HepG2 (cell line): Measurements from ENCODE around the gene GKN1. TPM values are rescaled to one million over a fixed set of nuclear protein-coding genes. Genes with fewer than 3 reads are reported as not detected.

Experiments
- ATAC-seq: fragments of 200-7000 bp; cut with Tn5 transposase; 3 replicates; pipeline ENCODE4 v1.9.1; 2020; ENCODE audit warnings: mild to moderate bottlenecking, moderate library complexity
- BruUV-seq: library from RNA; stranded (reverse); fragments of 400-500 nt; replicated peaks from 2 replicates; lab custom pipeline; 2021; lab: Mats Ljungman, UMichigan
- CTCF ChIA-PET: fragments of 300-600 bp; formaldehyde crosslinking; extraction: SDS; loops from one replicate; lab custom pipeline; 2021; ENCODE audit warnings: low total read pairs, inconsistent platforms, low intra/inter-chr PET ratio; lab: Yijun Ruan, JAX
- POLR2A ChIA-PET: fragments of 350-600 bp; sonication (Branson Sonifier 250); formaldehyde crosslinking; loops from one replicate; lab custom pipeline; 2020; ENCODE audit warnings: antibody characterized with exemption, inconsistent platforms; lab: Yijun Ruan, JAX
- DNase-seq: peaks from one replicate; pipeline ENCODE4 v3.0.0-alpha.2; 2015; ENCODE audit warnings: low spot score
- FAIRE-seq: peaks from 3 replicates; lab custom pipeline; 2011; peaks lifted over from hg19 to GRCh38; lab: Jason Lieb, UNC
- H2AFZ ChIP-seq: one replicate; pipeline ENCODE4 v1.6.1; 2011; ENCODE audit warnings: low read length, inconsistent platforms
- H3K27ac ChIP-seq: fragments of 300-600 bp; 3 replicates; pipeline ENCODE4 v1.8.0; 2011; ENCODE audit warnings: mixed run types, mild to moderate bottlenecking, mixed read lengths, low read length, inconsistent platforms; ENCODE audit not compliant: insufficient read depth; ENCODE audit errors: extremely low read length
- H3K27me3 ChIP-seq, 2 experiments: fragments of 200-600 bp in 1 of 2; 2 replicates in 1 of 2; 3 replicates in 1 of 2; pipeline versions ENCODE4 v1.6.0 to v1.8.0; 2011; ENCODE audit warnings: low read length in 2 of 2, mild to moderate bottlenecking in 2 of 2, moderate library complexity in 2 of 2, inconsistent platforms in 1 of 2; ENCODE audit not compliant: insufficient read depth in 2 of 2, control insufficient read depth in 1 of 2
- H3K36me3 ChIP-seq, 2 experiments: fragments of 200-600 bp in 1 of 2; replicated peaks in 1 of 2; 2 replicates in 1 of 2; 3 replicates in 1 of 2; pipeline versions ENCODE4 v1.5.1 to v1.8.0; 2011; ENCODE audit warnings: low read length in 2 of 2, inconsistent platforms in 1 of 2; ENCODE audit not compliant: insufficient read depth in 2 of 2, control insufficient read depth in 1 of 2
- H3K4me1 ChIP-seq: 2 replicates; pipeline ENCODE4 v1.5.1; 2012; ENCODE audit warnings: low read length, inconsistent platforms; ENCODE audit not compliant: insufficient read depth
- H3K4me2 ChIP-seq: 2 replicates; pipeline ENCODE4 v1.6.0; 2011; ENCODE audit warnings: low read depth, low read length, inconsistent platforms
- H3K4me3 ChIP-seq, 3 experiments: fragments of 200-600 bp in 1 of 3; sonication (generic), shearing (Covaris generic) in 1 of 3; replicated peaks in 1 of 3; 2 replicates each; pipeline ENCODE4 v1.5.1; 2011 to 2016; ENCODE audit warnings: low read length in 3 of 3, inconsistent platforms in 2 of 3, low read depth in 2 of 3, mild to moderate bottlenecking in 2 of 3, control low read depth in 1 of 3, mixed read lengths in 1 of 3; ENCODE audit not compliant: insufficient read depth in 1 of 3
- H3K79me2 ChIP-seq: one replicate; pipeline ENCODE4 v1.6.1; 2011; ENCODE audit warnings: low read length, inconsistent platforms; ENCODE audit not compliant: insufficient read depth
- H3K9ac ChIP-seq: 2 replicates; pipeline ENCODE4 v1.6.0; 2011; ENCODE audit warnings: mild to moderate bottlenecking, low read depth, low read length, inconsistent platforms; ENCODE audit not compliant: insufficient read depth
- H3K9me3 ChIP-seq: 2 replicates; pipeline ENCODE4 v1.5.1; 2012; ENCODE audit warnings: mild to moderate bottlenecking, low read length
- H4K20me1 ChIP-seq: 2 replicates; pipeline ENCODE4 v1.6.0; 2011; ENCODE audit warnings: inconsistent platforms, mild to moderate bottlenecking, low read length, moderate library complexity; ENCODE audit not compliant: insufficient read depth
- IKZF1 ChIP-seq: fragments of 450-650 bp; IDR thresholded peaks from 2 replicates; pipeline ENCODE4 v1.7.1; 2016
- KDM3A ChIP-seq: IDR thresholded peaks from 2 replicates; pipeline ENCODE4 v1.6.1; 2018; ENCODE audit warnings: low read depth, missing compliant biosample characterization
- KLF12 ChIP-seq: sonication (generic); formaldehyde crosslinking; IDR thresholded peaks from 2 replicates; pipeline ENCODE4 v1.4.0; 2020; ENCODE audit warnings: missing genetic modification reagents, borderline replicate concordance
- MBD4 ChIP-seq: IDR thresholded peaks from 2 replicates; pipeline ENCODE4 v1.6.1; 2012; ENCODE audit warnings: low read length, inconsistent platforms, borderline replicate concordance
- MTA1 ChIP-seq: sonication (generic); formaldehyde crosslinking; IDR thresholded peaks from 2 replicates; pipeline ENCODE4 v1.4.0; 2020; ENCODE audit warnings: missing genetic modification reagents, mild to moderate bottlenecking, borderline replicate concordance
- NAIF1 ChIP-seq: sonication (generic); formaldehyde crosslinking; IDR thresholded peaks from 2 replicates; pipeline ENCODE4 v1.5.0; 2020; ENCODE audit warnings: mild to moderate bottlenecking, missing genetic modification reagents, borderline replicate concordance
- ZNF34 ChIP-seq: sonication (generic); formaldehyde crosslinking; IDR thresholded peaks from 2 replicates; pipeline ENCODE4 v1.4.0; 2020; ENCODE audit warnings: mild to moderate bottlenecking, missing genetic modification reagents, borderline replicate concordance
- ZNF414 ChIP-seq: sonication (generic); formaldehyde crosslinking; IDR thresholded peaks from 2 replicates; pipeline ENCODE4 v1.5.0; 2020; ENCODE audit warnings: missing genetic modification reagents
- ZSCAN30 ChIP-seq: sonication (generic); formaldehyde crosslinking; IDR thresholded peaks from 2 replicates; pipeline ENCODE4 v1.5.0; 2020; ENCODE audit warnings: mild to moderate bottlenecking, missing genetic modification reagents
- WGBS: methylation state at CpG from one replicate; pipeline ENCODE4 v1.1.6; 2017; ENCODE audit warnings: low lambda C conversion rate; 5-methylcytosine and 5-hydroxymethylcytosine counted together
- in situ Hi-C: cut with HindIII; loops from 2 replicates; pipeline ENCODE4 v1.10.0; 2017; ENCODE audit warnings: low pct_unique_long_range_greater_than_20kb; ENCODE audit not compliant: extremely low pct_ligation_motif_present
- intact Hi-C: fragments of 100-400 bp; cut with micrococcal nuclease; formaldehyde crosslinking; loops from one replicate; pipeline ENCODE4 v1.10.0; 2022; ENCODE audit not compliant: unreplicated experiment
- polyA plus RNA-seq, 8 experiments: library from polyadenylated mRNA; depleted of rRNA in 3 of 8; stranded (reverse) in 7 of 8; unstranded in 1 of 8; fragments of >200 nt; fragmentation: Illumina TruSeq in 4 of 8; extraction: Trizol in 4 of 8; gene quantifications; 2 replicates each; pipeline versions ENCODE4 v1.2.1 to v1.2.3, GENCODE V29; 2011 to 2016; ENCODE audit warnings: low read depth in 4 of 8, missing spikeins in 1 of 8, mixed read lengths in 1 of 8; ENCODE audit not compliant: insufficient read depth in 1 of 8
- total RNA-seq, 5 experiments: library from RNA; depleted of rRNA; stranded (reverse); fragments of >200 nt; fragmentation: Illumina TruSeq; extraction: Trizol; gene quantifications; 2 replicates each; pipeline ENCODE4 v1.2.3, GENCODE V29; 2016; ENCODE audit warnings: low read depth in 1 of 5
- TF ChIP-seq, protein P1 (sequence below): sonication (generic); formaldehyde crosslinking; IDR thresholded peaks from 2 replicates; pipeline ENCODE4 v1.4.0; 2020; ENCODE audit warnings: missing genetic modification reagents, mild to moderate bottlenecking, borderline replicate concordance
- TF ChIP-seq, protein P2 (sequence below): IDR thresholded peaks from 2 replicates; pipeline ENCODE4 v1.6.1; 2016; ENCODE audit warnings: low read depth

The GKN1 gene
- total and polyA plus RNA-seq, 2 of the 13 experiments (the other 11 are each of a cell fraction or from before 2014, with no cell fraction given) = not detected

GRCh38 chr2:69021727-69022126 is 47.3 kb downstream of the GKN1 start:
- TF ChIP-seq NAIF1 (CRISPR knock-in tag) = no peak
- TF ChIP-seq MTA1 (CRISPR knock-in tag) = no peak
- TF ChIP-seq, protein P1, sequence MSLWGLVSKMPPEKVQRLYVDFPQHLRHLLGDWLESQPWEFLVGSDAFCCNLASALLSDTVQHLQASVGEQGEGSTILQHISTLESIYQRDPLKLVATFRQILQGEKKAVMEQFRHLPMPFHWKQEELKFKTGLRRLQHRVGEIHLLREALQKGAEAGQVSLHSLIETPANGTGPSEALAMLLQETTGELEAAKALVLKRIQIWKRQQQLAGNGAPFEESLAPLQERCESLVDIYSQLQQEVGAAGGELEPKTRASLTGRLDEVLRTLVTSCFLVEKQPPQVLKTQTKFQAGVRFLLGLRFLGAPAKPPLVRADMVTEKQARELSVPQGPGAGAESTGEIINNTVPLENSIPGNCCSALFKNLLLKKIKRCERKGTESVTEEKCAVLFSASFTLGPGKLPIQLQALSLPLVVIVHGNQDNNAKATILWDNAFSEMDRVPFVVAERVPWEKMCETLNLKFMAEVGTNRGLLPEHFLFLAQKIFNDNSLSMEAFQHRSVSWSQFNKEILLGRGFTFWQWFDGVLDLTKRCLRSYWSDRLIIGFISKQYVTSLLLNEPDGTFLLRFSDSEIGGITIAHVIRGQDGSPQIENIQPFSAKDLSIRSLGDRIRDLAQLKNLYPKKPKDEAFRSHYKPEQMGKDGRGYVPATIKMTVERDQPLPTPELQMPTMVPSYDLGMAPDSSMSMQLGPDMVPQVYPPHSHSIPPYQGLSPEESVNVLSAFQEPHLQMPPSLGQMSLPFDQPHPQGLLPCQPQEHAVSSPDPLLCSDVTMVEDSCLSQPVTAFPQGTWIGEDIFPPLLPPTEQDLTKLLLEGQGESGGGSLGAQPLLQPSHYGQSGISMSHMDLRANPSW = no peak
- TF ChIP-seq KDM3A (CRISPR knock-in tag) = no peak
- no peak for TF ChIP-seq MBD4
- no peak for TF ChIP-seq ZNF414 (CRISPR knock-in tag)
- TF ChIP-seq, protein P2, sequence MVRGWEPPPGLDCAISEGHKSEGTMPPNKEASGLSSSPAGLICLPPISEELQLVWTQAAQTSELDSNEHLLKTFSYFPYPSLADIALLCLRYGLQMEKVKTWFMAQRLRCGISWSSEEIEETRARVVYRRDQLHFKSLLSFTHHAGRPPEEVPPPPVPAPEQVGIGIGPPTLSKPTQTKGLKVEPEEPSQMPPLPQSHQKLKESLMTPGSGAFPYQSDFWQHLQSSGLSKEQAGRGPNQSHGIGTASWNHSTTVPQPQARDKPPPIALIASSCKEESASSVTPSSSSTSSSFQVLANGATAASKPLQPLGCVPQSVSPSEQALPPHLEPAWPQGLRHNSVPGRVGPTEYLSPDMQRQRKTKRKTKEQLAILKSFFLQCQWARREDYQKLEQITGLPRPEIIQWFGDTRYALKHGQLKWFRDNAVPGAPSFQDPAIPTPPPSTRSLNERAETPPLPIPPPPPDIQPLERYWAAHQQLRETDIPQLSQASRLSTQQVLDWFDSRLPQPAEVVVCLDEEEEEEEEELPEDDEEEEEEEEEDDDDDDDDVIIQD (CRISPR knock-in tag) = no peak
- TF ChIP-seq ZNF34 (CRISPR knock-in tag) = no peak
- TF ChIP-seq KLF12 = no peak
- TF ChIP-seq ZSCAN30 = no peak
- no peak for TF ChIP-seq IKZF1
- ChIA-PET CTCF (no interaction called here), POLR2A (no interaction called here)
- no peaks in the 10 kb centered on the region for H3K9me3 ChIP-seq
- DNase-seq (no peak), ATAC-seq (no peak), FAIRE-seq (no peak)
- H3K27ac ChIP-seq = no peak overlapping the region
- H3K4me3 ChIP-seq = no peak overlapping the region
- no peak overlapping the region for H3K4me2 ChIP-seq
- no peaks in the 10 kb centered on the region for H3K79me2 ChIP-seq
- no TSS peak for BruUV-seq
- 78% methylated on average over 4 of the region's 4 CpGs for WGBS
- in situ Hi-C loops = no loop called here
- no peak overlapping the region for H3K9ac ChIP-seq
- no peaks in the 10 kb centered on the region for H3K27me3 ChIP-seq
- H4K20me1 ChIP-seq = no peaks in the 10 kb centered on the region
- no peaks in the 10 kb centered on the region for H3K36me3 ChIP-seq
- intact Hi-C loops = loop anchor here (10.0 kb wide), 1 partner anchor 693 kb away; no protein-coding TSS in a partner anchor
- peaks cover 28% of the 10 kb centered on the region for H3K4me1 ChIP-seq
- no peak overlapping the region for H2AFZ ChIP-seq
